Measurements from ENCODE around the gene BLTP2. TPM values are rescaled to one million over a fixed set of nuclear protein-coding genes. Genes with fewer than 3 reads are reported as not detected.

The BLTP2 gene
- polyA plus RNA-seq, 3 donors = 46.8 to 69.2 (median 53.2) TPM

- Mint-ChIP-seq H3K9me3 (no peaks in the 10 kb centered on the region), H3K4me1 (no peaks in the 10 kb centered on the region), H3K36me3 (peaks cover 90 to 99% of the 10 kb centered on the region in 2 donors), H3K27me3 (ENCODE audit: low read depth in 3 of 3) (no peaks in the 10 kb centered on the region), H3K4me3 (no peak overlapping the region), H3K27ac (no peak overlapping the region)
- WGBS (ENCODE audit: insufficient coverage) = 83% methylated on average over 3 of the region's 3 CpGs
- H3K9me3 ChIP-seq (replicated peaks in 1 of 2; ENCODE audit: control insufficient read depth in 1 of 2, insufficient read depth in 1 of 2, low read length in 2 of 2) = no peaks in the 10 kb centered on the region
- intact Hi-C loops (cut with micrococcal nuclease) = no loop called here
- no peaks in the 10 kb centered on the region for H3K79me2 ChIP-seq (ENCODE audit: insufficient read depth, low read length)
- no peak overlapping the region for H3K27ac ChIP-seq (ENCODE audit: low read depth in 1 of 2, low read length in 2 of 2)
- peaks cover 98 to 99% of the 10 kb centered on the region in 2 donors for H3K36me3 ChIP-seq (replicated peaks in 1 of 2; ENCODE audit: control insufficient read depth in 1 of 2, insufficient read depth in 2 of 2, low read length in 2 of 2)
- no peak overlapping the region for H2AFZ ChIP-seq (ENCODE audit: insufficient read depth, low read depth, low read length, poor library complexity, severe bottlenecking)
- H3K9ac ChIP-seq (ENCODE audit: insufficient read depth, low read length, poor library complexity, severe bottlenecking) = no peak overlapping the region
- no peaks in the 10 kb centered on the region for H4K20me1 ChIP-seq (ENCODE audit: insufficient read depth, low read length)
- no peaks in the 10 kb centered on the region for H3K27me3 ChIP-seq (ENCODE audit: control insufficient read depth in 2 of 2, insufficient read depth in 2 of 2, low read length in 2 of 2)
- no peak overlapping the region for H3K4me2 ChIP-seq (replicated peaks; ENCODE audit: extremely low read depth, low read length, poor library complexity, severe bottlenecking)
- TF ChIP-seq CTCF (IDR thresholded peaks at IDR 0.05) = no peak
- no peak for DNase-seq
- H3K4me3 ChIP-seq (replicated peaks in 1 of 3; ENCODE audit: low read depth in 2 of 3, low read length in 3 of 3) = no peak overlapping the region
- no peaks in the 10 kb centered on the region for H3K4me1 ChIP-seq (ENCODE audit: control insufficient read depth in 1 of 2, insufficient read depth in 2 of 2, low read length in 2 of 2)
Observed at GRCh38 chr17:28684963-28685362, 40.0 kb upstream of the BLTP2 start.

GRCh38 chr17:28682655-28683054 is 37.7 kb upstream of the BLTP2 start:
- H3K9ac ChIP-seq (ENCODE audit: insufficient read depth, low read length, poor library complexity, severe bottlenecking) = no peak overlapping the region
- H3K27me3 ChIP-seq (ENCODE audit: control insufficient read depth in 2 of 2, insufficient read depth in 2 of 2, low read length in 2 of 2) = no peaks in the 10 kb centered on the region
- WGBS (ENCODE audit: insufficient coverage) = 100% methylated on average over 6 of the region's 11 CpGs
- peaks cover 98 to 99% of the 10 kb centered on the region in 2 donors for H3K36me3 ChIP-seq (replicated peaks in 1 of 2; ENCODE audit: control insufficient read depth in 1 of 2, insufficient read depth in 2 of 2, low read length in 2 of 2)
- no peaks in the 10 kb centered on the region for H3K4me1 ChIP-seq (ENCODE audit: control insufficient read depth in 1 of 2, insufficient read depth in 2 of 2, low read length in 2 of 2)
- H3K4me2 ChIP-seq (replicated peaks; ENCODE audit: extremely low read depth, low read length, poor library complexity, severe bottlenecking) = no peak overlapping the region
- Mint-ChIP-seq H3K9me3 (no peaks in the 10 kb centered on the region), H3K27ac (no peak overlapping the region), H3K4me1 (no peaks in the 10 kb centered on the region), H3K36me3 (peaks cover 79 to 99% of the 10 kb centered on the region in 2 donors), H3K27me3 (ENCODE audit: low read depth in 3 of 3) (no peaks in the 10 kb centered on the region), H3K4me3 (no peak overlapping the region)
- H3K9me3 ChIP-seq (replicated peaks in 1 of 2; ENCODE audit: control insufficient read depth in 1 of 2, insufficient read depth in 1 of 2, low read length in 2 of 2) = no peaks in the 10 kb centered on the region
- no peak overlapping the region for H2AFZ ChIP-seq (ENCODE audit: insufficient read depth, low read depth, low read length, poor library complexity, severe bottlenecking)
- no peaks in the 10 kb centered on the region for H4K20me1 ChIP-seq (ENCODE audit: insufficient read depth, low read length)
- no peaks in the 10 kb centered on the region for H3K79me2 ChIP-seq (ENCODE audit: insufficient read depth, low read length)
- H3K27ac ChIP-seq (ENCODE audit: low read depth in 1 of 2, low read length in 2 of 2) = no peak overlapping the region
- intact Hi-C loops (cut with micrococcal nuclease) = no loop called here
- no peak for TF ChIP-seq CTCF (IDR thresholded peaks at IDR 0.05)
- no peak for DNase-seq
- no peak overlapping the region for H3K4me3 ChIP-seq (replicated peaks in 1 of 3; ENCODE audit: low read depth in 2 of 3, low read length in 3 of 3)
